WTC11 (cell line): ENCODE measurements around the gene ZNF665.

Experiments used
- ERG ChIP-seq: fragments of 250-450 bp; sonication (Bioruptor Pico); IDR thresholded peaks from 2 replicates; pipeline ENCODE4 v1.8.0; 2021; ENCODE audit warnings: mild to moderate bottlenecking
- ZBTB43 ChIP-seq: sonication (generic); formaldehyde crosslinking; IDR thresholded peaks from 2 replicates; pipeline ENCODE4 v1.8.1; 2023; ENCODE audit warnings: mild to moderate bottlenecking, missing genetic modification reagents

GRCh38 chr19:53212703-53213320 lies 19.7 kb upstream of the ZNF665 start:
- no peak for TF ChIP-seq ERG (CRISPR knock-in tag)
- no peak for TF ChIP-seq ZBTB43 (CRISPR knock-in tag)
